Liver (tissue), 9 donors: ENCODE data around the gene RETSAT. TPM values are rescaled to one million over a fixed set of nuclear protein-coding genes. Genes with fewer than 3 reads are reported as not detected.

Source experiments
- DNase-seq: peaks from one replicate; pipeline ENCODE4 v3.0.0-alpha.2; 2017; ENCODE audit warnings: low spot score
- H3K27ac ChIP-seq, 2 donors: one replicate each; pipeline ENCODE4 v1.7.0; 2013; ENCODE audit warnings: inconsistent platforms in 2 of 2, low read length in 2 of 2, control low read depth in 1 of 2, low read depth in 1 of 2, mild to moderate bottlenecking in 1 of 2
- H3K27me3 ChIP-seq, 4 donors: one replicate each; pipeline versions ENCODE4 v1.6.1 to v1.7.0; 2013; ENCODE audit warnings: low read length in 3 of 4, inconsistent platforms in 1 of 4, mild to moderate bottlenecking in 1 of 4, moderate library complexity in 1 of 4; ENCODE audit not compliant: control insufficient read depth in 4 of 4, insufficient read depth in 4 of 4
- H3K36me3 ChIP-seq, 4 donors: one replicate each; pipeline versions ENCODE4 v1.6.1 to v1.7.0; 2013; ENCODE audit warnings: low read length in 3 of 4, mild to moderate bottlenecking in 3 of 4, low read depth in 1 of 4, moderate library complexity in 1 of 4; ENCODE audit not compliant: control insufficient read depth in 4 of 4, insufficient read depth in 3 of 4
- H3K4me1 ChIP-seq, 4 donors: one replicate each; pipeline versions ENCODE4 v1.6.1 to v1.7.0; 2013; ENCODE audit warnings: low read length in 3 of 4, mild to moderate bottlenecking in 3 of 4, moderate library complexity in 1 of 4; ENCODE audit not compliant: control insufficient read depth in 4 of 4, insufficient read depth in 4 of 4
- H3K4me3 ChIP-seq, 3 donors: one replicate each; pipeline versions ENCODE4 v1.6.1 to v1.7.0; 2013; ENCODE audit warnings: low read length in 3 of 3, control low read depth in 1 of 3, low read depth in 1 of 3, mild to moderate bottlenecking in 1 of 3
- H3K9ac ChIP-seq, 2 donors: one replicate each; pipeline ENCODE4 v1.7.0; 2013; ENCODE audit warnings: low read length in 2 of 2, mild to moderate bottlenecking in 2 of 2, moderate library complexity in 2 of 2, control low read depth in 1 of 2, low read depth in 1 of 2
- H3K9me3 ChIP-seq, 4 donors: one replicate each; pipeline versions ENCODE4 v1.6.1 to v1.7.0; 2013; ENCODE audit warnings: low read length in 3 of 4; ENCODE audit not compliant: control insufficient read depth in 4 of 4
- ATF3 ChIP-seq: IDR thresholded peaks from 2 replicates; pipeline ENCODE4 v1.6.1; 2016; ENCODE audit warnings: antibody characterized with exemption
- CTCF ChIP-seq: fragments of 150-350 bp; IDR thresholded peaks from 2 replicates; pipeline ENCODE4 v1.5.1; 2017; ENCODE audit warnings: improper control_type of control experiment, low read depth, low read length; ENCODE audit not compliant: missing input control
- EGR1 ChIP-seq, 2 donors: IDR thresholded peaks; 2 replicates each; pipeline ENCODE4 v1.6.1; 2016 to 2018; ENCODE audit warnings: antibody characterized with exemption in 2 of 2, low read depth in 2 of 2
- FOXA1 ChIP-seq: IDR thresholded peaks from 2 replicates; pipeline ENCODE4 v1.6.1; 2016; ENCODE audit warnings: antibody characterized with exemption
- GABPA ChIP-seq, 2 donors: IDR thresholded peaks in 1 of 2; conservative IDR thresholded peaks in 1 of 2; 2 replicates each; pipeline ENCODE4 v1.6.1; 2016; ENCODE audit warnings: antibody characterized with exemption in 2 of 2, mild to moderate bottlenecking in 1 of 2, moderate library complexity in 1 of 2
- HNF4G ChIP-seq: IDR thresholded peaks from 2 replicates; pipeline ENCODE4 v1.6.1; 2016; ENCODE audit warnings: antibody characterized with exemption
- JUND ChIP-seq, 2 donors: IDR thresholded peaks; 2 replicates each; pipeline ENCODE4 v1.6.1; 2016; ENCODE audit warnings: antibody characterized with exemption in 2 of 2
- NR2F2 ChIP-seq: IDR thresholded peaks from 2 replicates; pipeline ENCODE4 v1.6.1; 2016; ENCODE audit warnings: antibody characterized with exemption
- RAD21 ChIP-seq, 2 donors: IDR thresholded peaks; 2 replicates each; pipeline ENCODE4 v1.6.1; 2016; ENCODE audit warnings: antibody characterized with exemption in 2 of 2, mild to moderate bottlenecking in 2 of 2
- REST ChIP-seq: IDR thresholded peaks from 2 replicates; pipeline ENCODE4 v1.6.1; 2016; ENCODE audit warnings: antibody characterized with exemption, mild to moderate bottlenecking
- RXRA ChIP-seq, 2 donors: IDR thresholded peaks; 2 replicates each; pipeline ENCODE4 v1.6.1; 2017 to 2018; ENCODE audit warnings: antibody characterized with exemption in 2 of 2, mild to moderate bottlenecking in 1 of 2
- SP1 ChIP-seq: IDR thresholded peaks from 2 replicates; pipeline ENCODE4 v1.6.1; 2018; ENCODE audit warnings: antibody characterized with exemption, mild to moderate bottlenecking
- YY1 ChIP-seq: IDR thresholded peaks from 2 replicates; pipeline ENCODE4 v1.6.1; 2016; ENCODE audit warnings: antibody characterized with exemption, mild to moderate bottlenecking
- WGBS: extraction: QIAGEN DNeasy Blood & Tissue Kit; methylation state at CpG from one replicate; pipeline ENCODE4 v1.1.7; 2013; 5-methylcytosine and 5-hydroxymethylcytosine counted together
- polyA plus RNA-seq, 2 donors: library from polyadenylated mRNA; stranded (reverse) in 1 of 2; unstranded in 1 of 2; fragments of 200-250 nt in 1 of 2; fragments of >200 nt in 1 of 2; fragmentation: Nextera tagmentation in 1 of 2; extraction: Ambion mirVana in 1 of 2; gene quantifications; one replicate each; pipeline versions ENCODE4 v1.2.1 to v1.2.3, GENCODE V29; 2013 to 2015
- total RNA-seq, 2 donors: library from RNA; depleted of rRNA; stranded (reverse); fragments of >200 nt; gene quantifications; one replicate each; pipeline ENCODE4 v1.2.3, GENCODE V29; 2014
- donor health status: healthy.
- donor health status: healthy.
- donor health status: healthy.
- donor health status: healthy.
- donor health status: healthy.

RETSAT gene
- total and polyA plus RNA-seq, 4 donors, result 22.8 to 101 (median 70.7) TPM

- Histone ChIP-seq H3K4me1 (peaks cover 0 to 2% (median under 1%) of the 10 kb centered on the region in 4 donors), H3K4me3 (no peak overlapping the region), H3K36me3 (no peaks in the 10 kb centered on the region), H3K27me3 (no peaks in the 10 kb centered on the region), H3K9ac (no peak overlapping the region), H3K27ac (no peak overlapping the region), H3K9me3 (no peaks in the 10 kb centered on the region)
- 87% methylated on average over 14 of the region's 14 CpGs for WGBS
- no peak for DNase-seq
- no peak for TF ChIP-seq FOXA1
- TF ChIP-seq RAD21 (IDR thresholded peaks at IDR 0.05), result no peak
Measured at GRCh38 chr2:85400541-85401463, 46.5 kb upstream of the RETSAT start.

GRCh38 chr2:85400023-85400422 is 45.7 kb upstream of the RETSAT start:
- TF ChIP-seq GABPA (IDR thresholded peaks at IDR 0.05 in 1 of 2, conservative IDR thresholded peaks at IDR 0.05 in 1 of 2), result no peak
- no peak for TF ChIP-seq YY1
- TF ChIP-seq JUND (IDR thresholded peaks at IDR 0.05), result no peak
- TF ChIP-seq SP1, result no peak
- no peak for TF ChIP-seq EGR1 (IDR thresholded peaks at IDR 0.05; ENCODE audit: low read depth in 2 of 2)
- no peak for TF ChIP-seq FOXA1
- no peak for TF ChIP-seq RXRA (IDR thresholded peaks at IDR 0.05)
- no peak for TF ChIP-seq RAD21 (IDR thresholded peaks at IDR 0.05)
- WGBS, result 92% methylated on average over 8 of the region's 8 CpGs

GRCh38 chr2:85399183-85399455 is 44.8 kb upstream of the RETSAT start:
- no peak overlapping the region for H3K4me3 ChIP-seq
- WGBS, result 96% methylated on average over 8 of the region's 8 CpGs
- TF ChIP-seq FOXA1, result no peak
- no peak for TF ChIP-seq EGR1 (IDR thresholded peaks at IDR 0.05; ENCODE audit: low read depth in 2 of 2)
- no peak for TF ChIP-seq GABPA (IDR thresholded peaks at IDR 0.05 in 1 of 2, conservative IDR thresholded peaks at IDR 0.05 in 1 of 2)
- TF ChIP-seq HNF4G, result no peak
- TF ChIP-seq CTCF, result no peak
- TF ChIP-seq SP1, result no peak
- TF ChIP-seq RXRA (IDR thresholded peaks at IDR 0.05), result no peak
- no peak for TF ChIP-seq YY1
- TF ChIP-seq ATF3, result no peak
- TF ChIP-seq REST, result no peak
- no peak for TF ChIP-seq JUND (IDR thresholded peaks at IDR 0.05)
- no peak for TF ChIP-seq NR2F2
- TF ChIP-seq RAD21 (IDR thresholded peaks at IDR 0.05), result no peak
- no peak overlapping the region for H3K9ac ChIP-seq
- no peak overlapping the region for H3K27ac ChIP-seq
- peaks cover 0 to 2% (median 0%) of the 10 kb centered on the region in 4 donors for H3K4me1 ChIP-seq
- no peaks in the 10 kb centered on the region for H3K36me3 ChIP-seq
- H3K9me3 ChIP-seq, result no peaks in the 10 kb centered on the region
- DNase-seq, result no peak
- no peaks in the 10 kb centered on the region for H3K27me3 ChIP-seq

More at GRCh38 chr2:85400023-85400422, 45.7 kb upstream of the RETSAT start:
- no peak for DNase-seq
- Histone ChIP-seq H3K4me1 (peaks cover 0 to 2% (median 0%) of the 10 kb centered on the region in 4 donors), H3K4me3 (no peak overlapping the region), H3K9me3 (no peaks in the 10 kb centered on the region), H3K27me3 (no peaks in the 10 kb centered on the region), H3K27ac (no peak overlapping the region), H3K9ac (no peak overlapping the region), H3K36me3 (no peaks in the 10 kb centered on the region)
